Measurements from ENCODE around the gene CARNS1. TPM values are rescaled to one million over a fixed set of nuclear protein-coding genes. Genes with fewer than 3 reads are reported as not detected.

CARNS1 gene
- total and polyA plus RNA-seq, 4 donors, result 0.05 to 0.19 (median 0.10) TPM

GRCh38 chr11:67387069-67387468 lies 28.4 kb upstream of the CARNS1 start:
- 44% methylated on average over 9 of the region's 9 CpGs for WGBS

DNA sequence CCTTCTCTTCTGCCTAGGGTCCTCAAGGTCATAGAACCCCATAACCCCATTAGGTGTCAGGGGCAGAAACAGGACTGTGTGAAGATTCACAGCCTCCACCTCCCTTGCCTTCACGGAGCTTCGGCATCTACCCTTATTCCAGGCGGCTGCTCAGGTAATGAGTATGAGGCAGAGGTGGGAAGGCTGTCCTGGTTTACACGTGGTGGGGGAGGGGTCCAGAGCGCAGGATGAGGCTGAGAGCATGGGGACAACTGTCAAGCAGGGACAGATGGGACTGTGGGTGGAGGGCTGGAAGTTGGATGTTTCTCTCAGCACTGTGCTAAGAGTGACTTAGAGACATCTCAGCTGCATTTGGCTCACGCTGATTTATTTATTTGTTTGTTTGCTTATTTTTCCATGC lies 28.0 kb upstream of the CARNS1 start:
- Histone ChIP-seq H3K4me3 (ENCODE audit: low read depth in 1 of 3, low read length in 3 of 3) (no peak overlapping the region), H3K36me3 (ENCODE audit: control insufficient read depth in 4 of 4, insufficient read depth in 3 of 4, low read depth in 1 of 4, low read length in 3 of 4) (no peaks in the 10 kb centered on the region), H3K27me3 (ENCODE audit: control insufficient read depth in 4 of 4, insufficient read depth in 4 of 4, low read length in 3 of 4) (no peaks in the 10 kb centered on the region), H3K27ac (ENCODE audit: low read depth in 1 of 2, low read length in 2 of 2) (no peak overlapping the region), H3K4me1 (ENCODE audit: control insufficient read depth in 4 of 4, insufficient read depth in 4 of 4, low read length in 3 of 4) (peaks cover 0 to 14% (median 12%) of the 10 kb centered on the region in 4 donors), H3K9ac (ENCODE audit: low read depth in 1 of 2, low read length in 2 of 2) (no peak overlapping the region), H3K9me3 (ENCODE audit: control insufficient read depth in 4 of 4, low read length in 3 of 4) (no peaks in the 10 kb centered on the region)
- DNase-seq (ENCODE audit: low spot score), result no peak
- WGBS, result 64% methylated on average over 6 of the region's 6 CpGs
- TF ChIP-seq YY1 (IDR thresholded peaks at IDR 0.05), result no peak
- TF ChIP-seq, protein P1, sequence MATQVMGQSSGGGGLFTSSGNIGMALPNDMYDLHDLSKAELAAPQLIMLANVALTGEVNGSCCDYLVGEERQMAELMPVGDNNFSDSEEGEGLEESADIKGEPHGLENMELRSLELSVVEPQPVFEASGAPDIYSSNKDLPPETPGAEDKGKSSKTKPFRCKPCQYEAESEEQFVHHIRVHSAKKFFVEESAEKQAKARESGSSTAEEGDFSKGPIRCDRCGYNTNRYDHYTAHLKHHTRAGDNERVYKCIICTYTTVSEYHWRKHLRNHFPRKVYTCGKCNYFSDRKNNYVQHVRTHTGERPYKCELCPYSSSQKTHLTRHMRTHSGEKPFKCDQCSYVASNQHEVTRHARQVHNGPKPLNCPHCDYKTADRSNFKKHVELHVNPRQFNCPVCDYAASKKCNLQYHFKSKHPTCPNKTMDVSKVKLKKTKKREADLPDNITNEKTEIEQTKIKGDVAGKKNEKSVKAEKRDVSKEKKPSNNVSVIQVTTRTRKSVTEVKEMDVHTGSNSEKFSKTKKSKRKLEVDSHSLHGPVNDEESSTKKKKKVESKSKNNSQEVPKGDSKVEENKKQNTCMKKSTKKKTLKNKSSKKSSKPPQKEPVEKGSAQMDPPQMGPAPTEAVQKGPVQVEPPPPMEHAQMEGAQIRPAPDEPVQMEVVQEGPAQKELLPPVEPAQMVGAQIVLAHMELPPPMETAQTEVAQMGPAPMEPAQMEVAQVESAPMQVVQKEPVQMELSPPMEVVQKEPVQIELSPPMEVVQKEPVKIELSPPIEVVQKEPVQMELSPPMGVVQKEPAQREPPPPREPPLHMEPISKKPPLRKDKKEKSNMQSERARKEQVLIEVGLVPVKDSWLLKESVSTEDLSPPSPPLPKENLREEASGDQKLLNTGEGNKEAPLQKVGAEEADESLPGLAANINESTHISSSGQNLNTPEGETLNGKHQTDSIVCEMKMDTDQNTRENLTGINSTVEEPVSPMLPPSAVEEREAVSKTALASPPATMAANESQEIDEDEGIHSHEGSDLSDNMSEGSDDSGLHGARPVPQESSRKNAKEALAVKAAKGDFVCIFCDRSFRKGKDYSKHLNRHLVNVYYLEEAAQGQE (IDR thresholded peaks at IDR 0.05), result no peak
- TF ChIP-seq RXRA (IDR thresholded peaks at IDR 0.05), result no peak
- TF ChIP-seq HNF4G (IDR thresholded peaks at IDR 0.05), result no peak
- no peak for TF ChIP-seq RAD21 (IDR thresholded peaks at IDR 0.05)
- no peak for TF ChIP-seq SP1 (IDR thresholded peaks at IDR 0.05)
- no peak for TF ChIP-seq GABPA (IDR thresholded peaks at IDR 0.05 in 1 of 2, conservative IDR thresholded peaks at IDR 0.05 in 1 of 2)
- no peak for TF ChIP-seq TAF1 (conservative IDR thresholded peaks at IDR 0.05)
- TF ChIP-seq EGR1 (IDR thresholded peaks at IDR 0.05; ENCODE audit: low read depth in 2 of 2), result no peak
- no peak for TF ChIP-seq JUND (IDR thresholded peaks at IDR 0.05)
- TF ChIP-seq ATF3 (IDR thresholded peaks at IDR 0.05), result no peak

More at GRCh38 chr11:67387069-67387468, 28.4 kb upstream of the CARNS1 start:
- peaks cover 0 to 13% (median 9%) of the 10 kb centered on the region in 4 donors for H3K4me1 ChIP-seq (ENCODE audit: control insufficient read depth in 4 of 4, insufficient read depth in 4 of 4, low read length in 3 of 4)
- no peak overlapping the region for H3K27ac ChIP-seq (ENCODE audit: low read depth in 1 of 2, low read length in 2 of 2)
- no peak overlapping the region for H3K9ac ChIP-seq (ENCODE audit: low read depth in 1 of 2, low read length in 2 of 2)
- no peaks in the 10 kb centered on the region for H3K27me3 ChIP-seq (ENCODE audit: control insufficient read depth in 4 of 4, insufficient read depth in 4 of 4, low read length in 3 of 4)
- no peaks in the 10 kb centered on the region for H3K36me3 ChIP-seq (ENCODE audit: control insufficient read depth in 4 of 4, insufficient read depth in 3 of 4, low read depth in 1 of 4, low read length in 3 of 4)
- TF ChIP-seq JUND (IDR thresholded peaks at IDR 0.05) (no peak), ATF3 (IDR thresholded peaks at IDR 0.05) (no peak), FOXA1 (IDR thresholded peaks at IDR 0.05) (no peak), GABPA (IDR thresholded peaks at IDR 0.05 in 1 of 2, conservative IDR thresholded peaks at IDR 0.05 in 1 of 2) (no peak), TAF1 (conservative IDR thresholded peaks at IDR 0.05) (no peak), MAX (IDR thresholded peaks at IDR 0.05) (no peak), FOXA2 (IDR thresholded peaks at IDR 0.05) (no peak), RAD21 (IDR thresholded peaks at IDR 0.05) (no peak), ZBTB33 (IDR thresholded peaks at IDR 0.05) (no peak), EGR1 (IDR thresholded peaks at IDR 0.05; ENCODE audit: low read depth in 2 of 2) (no peak), CTCF (IDR thresholded peaks at IDR 0.05; ENCODE audit: low read depth, low read length, missing input control) (no peak), HNF4A (conservative IDR thresholded peaks at IDR 0.05) (no peak), YY1 (IDR thresholded peaks at IDR 0.05) (no peak)
- no peak overlapping the region for H3K4me3 ChIP-seq (ENCODE audit: low read depth in 1 of 3, low read length in 3 of 3)
- DNase-seq (ENCODE audit: low spot score), result no peak
- no peaks in the 10 kb centered on the region for H3K9me3 ChIP-seq (ENCODE audit: control insufficient read depth in 4 of 4, low read length in 3 of 4)

All from liver (tissue), 9 donors.